Small intestine (tissue), 7 donors: Measurements from ENCODE around the gene EPPIN. TPM values are rescaled to one million over a fixed set of nuclear protein-coding genes. Genes with fewer than 3 reads are reported as not detected.

Source experiments
- DNase-seq, 2 donors: peaks; one replicate each; pipeline versions ENCODE4 v3.0.0 to v3.0.0-alpha.2; 2013
- FAIRE-seq: peaks from 2 replicates; lab custom pipeline; 2012; peaks lifted over from hg19 to GRCh38; lab: Jason Lieb, UNC
- H3K27ac ChIP-seq, 3 donors: one replicate each; pipeline ENCODE4 v1.5.1; 2013; ENCODE audit warnings: low read length in 2 of 3, mild to moderate bottlenecking in 2 of 3, control low read depth in 1 of 3, inconsistent platforms in 1 of 3, low read depth in 1 of 3, moderate library complexity in 1 of 3
- H3K27me3 ChIP-seq, 3 donors: one replicate each; pipeline ENCODE4 v1.6.1; 2013; ENCODE audit warnings: low read length in 3 of 3, inconsistent platforms in 1 of 3; ENCODE audit not compliant: control insufficient read depth in 3 of 3, insufficient read depth in 3 of 3
- H3K36me3 ChIP-seq, 3 donors: one replicate each; pipeline ENCODE4 v1.6.1; 2013; ENCODE audit warnings: low read length in 3 of 3, inconsistent platforms in 1 of 3, low read depth in 1 of 3, mild to moderate bottlenecking in 1 of 3, moderate library complexity in 1 of 3; ENCODE audit not compliant: control insufficient read depth in 3 of 3, insufficient read depth in 2 of 3
- H3K4me1 ChIP-seq, 3 donors: one replicate each; pipeline ENCODE4 v1.6.1; 2013; ENCODE audit warnings: low read length in 2 of 3, inconsistent platforms in 1 of 3, low read depth in 1 of 3, mild to moderate bottlenecking in 1 of 3, moderate library complexity in 1 of 3; ENCODE audit not compliant: control insufficient read depth in 3 of 3, insufficient read depth in 2 of 3
- H3K4me3 ChIP-seq, 3 donors: one replicate each; pipeline ENCODE4 v1.5.1; 2013; ENCODE audit warnings: low read length in 3 of 3, control low read depth in 1 of 3, inconsistent platforms in 1 of 3, low read depth in 1 of 3, mild to moderate bottlenecking in 1 of 3, moderate library complexity in 1 of 3
- H3K9me3 ChIP-seq, 2 donors: one replicate each; pipeline ENCODE4 v1.6.1; 2013; ENCODE audit warnings: low read depth in 1 of 2, low read length in 1 of 2; ENCODE audit not compliant: control insufficient read depth in 2 of 2, insufficient read depth in 1 of 2
- WGBS, 3 donors: extraction: QIAGEN DNeasy Blood & Tissue Kit; methylation state at CpG; one replicate each; pipeline ENCODE4 v1.1.7; 2013; 5-methylcytosine and 5-hydroxymethylcytosine counted together
- polyA plus RNA-seq, 4 donors: library from polyadenylated mRNA; stranded (reverse) in 3 of 4; unstranded in 1 of 4; fragments of 200-250 nt in 3 of 4; fragments of 120-200 nt in 1 of 4; gene quantifications; one replicate each; pipeline versions ENCODE4 v1.2.1 to v1.2.3, GENCODE V29; 2013
- donor health status: healthy with polysubstance abuse.
- donor health status: control.
- donor health status: control.
- donor health status: Bipolar disorder and iron deficiency.
- donor health status: healthy.

EPPIN gene
- polyA plus RNA-seq, 4 donors: not detected

DNA sequence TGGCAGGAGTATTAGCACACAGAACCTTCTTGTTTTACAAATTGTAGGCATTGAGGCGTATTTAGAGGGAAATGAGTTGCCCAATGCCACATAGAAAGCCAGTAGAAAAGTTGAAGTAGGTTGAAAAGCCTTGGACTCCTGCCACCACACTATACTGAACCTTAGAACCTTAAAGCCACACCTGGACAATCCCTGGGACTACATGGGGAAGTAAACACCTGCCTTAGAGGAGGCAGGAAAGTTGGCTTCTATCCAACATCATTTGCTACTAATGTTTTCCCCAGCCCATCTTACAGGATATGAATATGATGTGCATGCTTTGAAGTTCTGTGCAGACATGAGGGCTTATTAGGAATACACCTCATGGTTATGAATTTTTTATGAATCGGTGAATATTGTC lies 5.3 kb upstream of the EPPIN start:
- Histone ChIP-seq H3K27me3 (peaks cover 0 to 1% (median 0%) of the 10 kb centered on the region in 3 donors), H3K4me3 (no peak overlapping the region), H3K9me3 (no peaks in the 10 kb centered on the region), H3K4me1 (no peaks in the 10 kb centered on the region), H3K36me3 (no peaks in the 10 kb centered on the region), H3K27ac (no peak overlapping the region)
- FAIRE-seq (no peak), DNase-seq (peak in 1 of 2 donors; percentile 85)
- 18 to 72% (median 48%) methylated on average over 2 of the region's 2 CpGs for WGBS, 3 donors

DNA sequence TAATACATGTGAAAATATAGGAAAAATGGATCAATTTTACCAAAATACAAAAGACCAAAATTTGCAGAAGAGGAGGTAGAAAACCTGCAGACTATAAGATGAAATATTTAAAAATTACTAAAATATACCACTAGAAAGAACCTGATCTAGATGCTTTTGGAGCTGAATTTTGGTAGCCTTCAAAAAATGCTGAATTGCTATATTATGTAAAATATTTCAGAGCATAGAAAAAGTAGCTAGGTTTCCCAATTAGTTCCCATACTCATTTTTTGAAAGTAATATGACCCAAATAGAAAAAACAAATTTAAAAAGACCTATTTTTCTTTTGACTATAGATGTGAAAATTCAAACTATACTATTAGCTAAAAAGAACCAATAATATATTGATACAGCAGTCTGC lies 3.6 kb upstream of the EPPIN start:
- Histone ChIP-seq H3K9me3 (no peaks in the 10 kb centered on the region), H3K36me3 (no peaks in the 10 kb centered on the region), H3K4me1 (no peaks in the 10 kb centered on the region), H3K27me3 (peaks cover 0 to 6% (median 5%) of the 10 kb centered on the region in 3 donors), H3K27ac (no peak overlapping the region), H3K4me3 (no peak overlapping the region)
- DNase-seq (no peak), FAIRE-seq (peak; percentile 85)

DNA sequence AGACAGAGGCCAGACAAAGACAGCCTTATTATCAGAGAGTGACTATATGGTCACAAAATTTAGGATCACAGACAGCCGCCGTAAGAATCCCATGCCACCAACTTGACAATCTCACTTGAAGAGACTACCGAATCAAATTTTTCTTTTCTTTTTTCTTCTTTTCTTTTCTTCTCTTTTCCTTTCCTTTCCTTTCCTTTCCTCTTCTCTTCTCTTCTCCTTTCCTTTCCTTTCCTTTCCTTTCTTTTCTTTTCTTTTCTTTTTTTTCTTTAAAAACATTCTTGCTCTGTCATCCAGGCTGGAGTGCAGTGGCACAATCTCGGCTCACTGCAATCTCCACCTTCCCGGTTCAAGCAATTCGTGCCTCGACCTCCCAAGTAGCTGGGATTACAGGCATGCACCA lies 1.2 kb upstream of the EPPIN start:
- 81 to 95% (median 91%) methylated on average over 7 of the region's 7 CpGs for WGBS, 3 donors
- Histone ChIP-seq H3K27me3 (peaks cover 0 to 6% (median 5%) of the 10 kb centered on the region in 3 donors), H3K4me1 (no peaks in the 10 kb centered on the region), H3K4me3 (no peak overlapping the region), H3K27ac (no peak overlapping the region), H3K9me3 (no peaks in the 10 kb centered on the region), H3K36me3 (no peaks in the 10 kb centered on the region)
- no peak for DNase-seq
- no peak for FAIRE-seq

DNA sequence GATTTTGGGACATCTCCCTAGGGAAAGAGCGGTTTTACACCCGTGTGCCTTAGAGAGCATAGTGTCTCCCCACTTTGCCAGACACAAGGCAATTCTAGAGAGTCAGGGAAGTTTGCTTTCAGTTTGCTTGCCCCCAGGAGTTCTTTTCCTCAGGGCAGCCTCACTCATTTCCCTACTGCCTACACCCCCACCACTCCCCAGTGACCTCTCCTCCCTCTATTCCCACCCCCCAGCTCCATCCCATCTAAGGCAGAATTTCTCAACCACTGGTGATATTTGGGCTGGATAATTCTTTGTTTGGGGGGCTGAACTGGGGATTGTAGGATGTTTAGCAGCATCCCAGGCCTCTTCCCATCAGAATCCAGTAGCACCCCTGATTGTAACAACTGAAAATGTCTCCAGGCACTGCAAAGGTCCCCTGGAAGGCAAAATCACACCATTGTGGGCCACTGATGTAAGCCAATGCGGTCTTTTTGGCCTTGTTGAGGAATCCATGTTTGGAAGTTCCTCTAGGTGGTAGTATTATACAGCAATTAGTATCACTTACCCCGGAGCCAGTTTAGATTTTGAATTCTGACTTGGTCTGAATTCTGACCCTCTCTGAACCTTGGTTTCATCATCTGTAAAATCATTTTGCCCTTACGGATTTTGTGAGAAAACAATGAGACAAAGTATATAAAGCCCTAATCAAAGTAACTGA lies 1.3 kb downstream of the EPPIN start:
- FAIRE-seq: no peak
- 15 to 17% (median 17%) methylated on average over 5 of the region's 5 CpGs for WGBS, 3 donors
- DNase-seq: peak; percentile 21 to 23
- H3K27me3 ChIP-seq: peaks cover 0 to 6% (median 5%) of the 10 kb centered on the region in 3 donors
- no peak overlapping the region for H3K27ac ChIP-seq
- no peak overlapping the region for H3K4me3 ChIP-seq
- no peaks in the 10 kb centered on the region for H3K4me1 ChIP-seq
- no peaks in the 10 kb centered on the region for H3K9me3 ChIP-seq
- no peaks in the 10 kb centered on the region for H3K36me3 ChIP-seq

DNA sequence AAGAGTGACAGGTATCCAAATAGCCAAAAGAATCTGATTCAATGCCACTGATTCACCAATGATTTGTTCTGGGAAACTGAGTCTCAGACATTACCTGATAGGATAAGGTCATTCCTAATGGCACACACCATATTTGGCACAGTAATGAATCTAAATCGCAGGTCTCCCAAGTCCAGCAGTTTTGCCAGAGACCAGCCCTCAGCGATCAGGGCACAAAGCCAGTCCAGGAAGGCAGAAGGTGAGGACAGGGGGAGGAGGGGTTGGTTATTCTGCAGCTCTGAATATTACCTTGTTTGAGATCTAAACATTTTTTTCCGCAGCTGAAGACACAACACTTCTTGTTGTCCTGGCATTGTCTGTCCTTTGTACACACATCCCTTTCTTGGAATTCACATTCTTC lies 1.9 kb downstream of the EPPIN start:
- no peak for DNase-seq
- H3K4me1 ChIP-seq: no peaks in the 10 kb centered on the region
- no peak overlapping the region for H3K4me3 ChIP-seq
- peaks cover 0 to 6% (median 5%) of the 10 kb centered on the region in 3 donors for H3K27me3 ChIP-seq
- H3K27ac ChIP-seq: no peak overlapping the region
- no peak for FAIRE-seq
- no peaks in the 10 kb centered on the region for H3K36me3 ChIP-seq
- no peaks in the 10 kb centered on the region for H3K9me3 ChIP-seq
- 62 to 84% (median 78%) methylated on average over 3 of the region's 3 CpGs for WGBS, 3 donors

DNA sequence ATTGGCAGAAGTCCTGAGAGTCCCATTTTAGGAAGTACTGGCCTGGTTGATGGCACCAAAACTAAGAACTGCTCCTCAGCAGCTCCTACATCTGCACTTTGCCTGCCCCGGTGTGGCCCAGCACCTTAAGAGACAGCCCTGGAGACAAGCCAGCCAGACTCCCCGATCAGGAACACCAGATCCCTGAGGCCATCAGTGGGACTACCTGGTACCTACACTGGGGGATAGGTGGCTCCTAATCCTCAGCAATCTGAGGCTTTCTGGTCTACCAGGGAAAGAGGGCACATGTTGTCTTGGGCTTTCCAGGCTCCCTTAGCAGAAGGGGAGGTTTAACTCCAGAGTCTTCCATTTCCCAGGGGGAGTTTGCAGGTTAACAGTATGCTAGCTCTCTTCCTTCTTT lies 7.8 kb downstream of the EPPIN start, which contains the start of gene WFDC6:
Gene WFDC6 (minus strand): TSS at position 101 of the 400 bp plus-strand sequence. CDS start 75 bp downstream, at position 26.
- DNase-seq (no peak), FAIRE-seq (no peak)
- WGBS, 3 donors: 52 to 77% (median 58%) methylated on average over 2 of the region's 2 CpGs

DNA sequence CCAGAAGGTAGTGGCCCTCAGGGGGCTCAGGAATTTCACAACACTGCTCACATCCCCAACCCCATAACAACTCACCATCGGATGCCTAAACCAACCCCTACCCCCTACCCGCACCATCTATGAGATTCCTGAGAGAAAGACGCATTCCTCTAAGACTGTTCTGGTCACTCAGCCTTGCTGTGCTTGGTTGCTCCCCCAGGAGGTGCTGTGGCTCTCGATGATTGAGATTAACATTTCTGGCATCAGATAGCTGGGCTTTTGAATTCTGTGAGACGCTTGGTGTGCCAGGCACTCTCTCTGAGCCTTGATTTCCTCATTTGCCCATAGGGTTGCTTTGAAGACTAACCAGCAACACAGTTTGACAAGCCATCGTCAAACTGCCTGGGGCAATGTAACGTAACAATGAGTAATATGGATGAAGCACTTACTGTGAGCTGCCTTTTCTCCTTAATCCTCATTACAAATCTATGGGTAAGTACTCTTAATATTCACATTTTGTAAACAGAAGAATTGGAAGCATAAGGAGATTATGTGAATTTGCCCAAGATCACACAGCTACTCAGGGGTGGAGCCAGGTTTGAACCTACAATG lies 8.9 kb downstream of the EPPIN start:
- Histone ChIP-seq H3K36me3 (no peaks in the 10 kb centered on the region), H3K27me3 (peaks cover 0 to 2% (median 0%) of the 10 kb centered on the region in 3 donors), H3K4me1 (no peaks in the 10 kb centered on the region), H3K4me3 (no peak overlapping the region), H3K9me3 (no peaks in the 10 kb centered on the region), H3K27ac (no peak overlapping the region)
- DNase-seq (no peak), FAIRE-seq (no peak)
- WGBS, 3 donors: 67 to 72% (median 69%) methylated on average over 7 of the region's 7 CpGs

More for the DNA sequence above, 7.8 kb downstream of the EPPIN start, which contains the start of gene WFDC6:
- Histone ChIP-seq H3K27ac (no peak within 1 kb of the TSS), H3K27me3 (peaks cover 0 to 2% (median 0%) of the 10 kb centered on the region in 3 donors), H3K4me1 (no peaks in the 10 kb centered on the region), H3K9me3 (no peaks in the 10 kb centered on the region), H3K4me3 (no peak within 1 kb of the TSS), H3K36me3 (no peaks in the 10 kb centered on the region)

DNA sequence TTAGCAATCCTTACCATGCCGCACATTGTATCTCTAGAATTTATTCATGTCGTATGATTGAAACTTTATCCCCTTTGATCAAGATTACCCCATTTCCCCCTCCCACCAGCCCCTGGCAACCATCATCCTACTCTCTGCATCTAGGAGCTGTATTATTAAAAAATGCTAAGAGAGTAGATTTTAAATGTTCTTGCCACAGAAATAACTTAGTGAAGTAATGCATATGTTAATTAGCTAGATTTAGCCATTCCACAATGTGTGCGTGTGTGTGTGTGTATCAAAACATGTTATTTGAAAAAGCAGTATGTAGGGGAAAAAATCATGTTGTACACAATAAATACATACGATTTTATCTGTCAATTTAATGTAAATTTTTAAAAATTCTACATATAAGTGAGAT lies 19.9 kb downstream of the EPPIN start:
- H3K9me3 ChIP-seq: no peaks in the 10 kb centered on the region
- H3K36me3 ChIP-seq: no peaks in the 10 kb centered on the region
- FAIRE-seq (no peak), DNase-seq (no peak)
- no peak overlapping the region for H3K27ac ChIP-seq
- H3K4me3 ChIP-seq: no peak overlapping the region
- no peaks in the 10 kb centered on the region for H3K4me1 ChIP-seq
- peaks cover 0 to 12% (median 0%) of the 10 kb centered on the region in 3 donors for H3K27me3 ChIP-seq
- WGBS, 3 donors: 70 to 72% (median 70%) methylated on average over 4 of the region's 4 CpGs
